H1 (cell line): ENCODE data around the gene MAGI3. TPM values are rescaled to one million over a fixed set of nuclear protein-coding genes. Genes with fewer than 3 reads are reported as not detected.

ENCODE experiments used
- CTCF ChIA-PET: fragments of 300-600 bp; sonication (Branson Sonifier 250); formaldehyde crosslinking; loops from one replicate; lab custom pipeline; 2021; ENCODE audit not compliant: partially characterized antibody; lab: Charles Lee
- POLR2A ChIA-PET: fragments of 300-600 bp; sonication (Branson Sonifier 250); formaldehyde crosslinking; loops from one replicate; lab custom pipeline; 2021; ENCODE audit warnings: inconsistent platforms; ENCODE audit not compliant: partially characterized antibody; lab: Charles Lee
- DNase-seq, 2 experiments: peaks; one replicate each; pipeline versions ENCODE4 v3.0.0 to v3.0.0-alpha.2; 2010 to 2022; ENCODE audit warnings: low spot score in 2 of 2, low read depth in 1 of 2, mixed read lengths in 1 of 2
- FAIRE-seq: peaks from 2 replicates; lab custom pipeline; 2011; peaks lifted over from hg19 to GRCh38; lab: Jason Lieb, UNC
- H2AFZ ChIP-seq: 2 replicates; pipeline ENCODE4 v1.8.1; 2012; ENCODE audit warnings: low read length, inconsistent platforms
- H2AK5ac ChIP-seq: 2 replicates; pipeline ENCODE4 v1.6.1; 2013; ENCODE audit warnings: low read depth, low read length
- H2BK120ac ChIP-seq: replicated peaks from 2 replicates; pipeline ENCODE3; 2013; ENCODE audit warnings: low read depth, low read length, inconsistent platforms
- H2BK12ac ChIP-seq: 2 replicates; pipeline ENCODE4 v1.6.1; 2013; ENCODE audit warnings: low read depth, low read length
- H2BK15ac ChIP-seq: 2 replicates; pipeline ENCODE4 v1.6.1; 2013; ENCODE audit warnings: low read length
- H2BK20ac ChIP-seq: 2 replicates; pipeline ENCODE4 v1.6.1; 2013; ENCODE audit warnings: low read length
- H2BK5ac ChIP-seq: 2 replicates; pipeline ENCODE4 v1.6.1; 2013; ENCODE audit warnings: low read depth, low read length
- H3K14ac ChIP-seq: 2 replicates; pipeline ENCODE4 v1.6.1; 2013; ENCODE audit warnings: inconsistent platforms; ENCODE audit not compliant: insufficient read length
- H3K18ac ChIP-seq: 2 replicates; pipeline ENCODE4 v1.6.1; 2013; ENCODE audit warnings: low read length; ENCODE audit errors: extremely low read depth
- H3K23ac ChIP-seq: 2 replicates; pipeline ENCODE4 v1.6.1; 2013; ENCODE audit warnings: inconsistent platforms; ENCODE audit not compliant: insufficient read length
- H3K23me2 ChIP-seq: 2 replicates; pipeline ENCODE4 v1.6.1; 2013; ENCODE audit warnings: low read depth, low read length
- H3K27ac ChIP-seq: 2 replicates; pipeline ENCODE4 v1.6.1; 2011; ENCODE audit warnings: low read depth, low read length, inconsistent platforms
- H3K27me3 ChIP-seq, 4 experiments: replicated peaks in 1 of 4; 1 replicate in 1 of 4; 2 replicates in 3 of 4; pipeline versions ENCODE4 v1.6.1 to v1.8.1; 2011 to 2013; ENCODE audit warnings: low read length in 3 of 4, mild to moderate bottlenecking in 3 of 4, inconsistent platforms in 2 of 4, mixed read lengths in 2 of 4, moderate library complexity in 1 of 4; ENCODE audit not compliant: control insufficient read depth in 3 of 4, insufficient read depth in 3 of 4; ENCODE audit errors: extremely low read depth in 1 of 4
- H3K36me3 ChIP-seq, 4 experiments: 2 replicates each; pipeline versions ENCODE4 v1.6.1 to v1.8.1; 2011 to 2013; ENCODE audit warnings: mild to moderate bottlenecking in 4 of 4, low read length in 3 of 4, moderate library complexity in 2 of 4, control low read depth in 1 of 4, inconsistent platforms in 1 of 4; ENCODE audit not compliant: insufficient read depth in 4 of 4, control insufficient read depth in 2 of 4
- H3K4ac ChIP-seq: replicated peaks from 2 replicates; pipeline ENCODE3; 2013; ENCODE audit warnings: low read length, low read depth, mixed read lengths, inconsistent platforms; ENCODE audit not compliant: insufficient read length
- H3K4me1 ChIP-seq, 4 experiments: replicated peaks in 1 of 4; 1 replicate in 1 of 4; 2 replicates in 3 of 4; pipeline versions ENCODE4 v1.6.1 to v1.8.1; 2011 to 2013; ENCODE audit warnings: low read length in 3 of 4, inconsistent platforms in 2 of 4, mixed read lengths in 1 of 4; ENCODE audit not compliant: insufficient read depth in 4 of 4, control insufficient read depth in 3 of 4
- H3K4me2 ChIP-seq, 2 experiments: 2 replicates each; pipeline versions ENCODE4 v1.6.1 to v1.8.1; 2011 to 2013; ENCODE audit warnings: low read depth in 2 of 2, low read length in 2 of 2, control low read depth in 1 of 2, inconsistent platforms in 1 of 2, mild to moderate bottlenecking in 1 of 2; ENCODE audit not compliant: insufficient read depth in 1 of 2
- H3K4me3 ChIP-seq, 4 experiments: fragments of 200-600, 300-600 bp in 1 of 4; sonication (generic), shearing (Covaris generic), sonication (Bioruptor Twin) in 1 of 4; 2 replicates each; pipeline versions ENCODE4 v1.5.1 to v1.8.1; 2011 to 2016; ENCODE audit warnings: low read length in 4 of 4, low read depth in 3 of 4, control low read depth in 2 of 4, inconsistent platforms in 2 of 4, mild to moderate bottlenecking in 2 of 4, mixed read lengths in 1 of 4, moderate library complexity in 1 of 4; ENCODE audit not compliant: insufficient read depth in 2 of 4; ENCODE audit errors: extremely low read depth in 1 of 4
- H3K56ac ChIP-seq: replicated peaks from 2 replicates; pipeline ENCODE3; 2013; ENCODE audit warnings: low read depth, mild to moderate bottlenecking, mixed read lengths, low read length, inconsistent platforms; ENCODE audit not compliant: insufficient read length
- H3K79me1 ChIP-seq: 2 replicates; pipeline ENCODE4 v1.6.1; 2013; ENCODE audit warnings: low read depth, low read length, control low read depth
- H3K79me2 ChIP-seq, 2 experiments: 2 replicates each; pipeline versions ENCODE4 v1.6.1 to v1.8.1; 2012 to 2013; ENCODE audit warnings: low read length in 2 of 2, mild to moderate bottlenecking in 2 of 2, inconsistent platforms in 1 of 2; ENCODE audit not compliant: insufficient read depth in 2 of 2, control insufficient read depth in 1 of 2
- H3K9ac ChIP-seq, 4 experiments: replicated peaks in 1 of 4; 1 replicate in 1 of 4; 2 replicates in 3 of 4; pipeline versions ENCODE4 v1.6.1 to v1.8.1; 2011 to 2013; ENCODE audit warnings: low read depth in 3 of 4, low read length in 3 of 4, control low read depth in 2 of 4, mild to moderate bottlenecking in 2 of 4, moderate library complexity in 2 of 4, inconsistent platforms in 1 of 4; ENCODE audit errors: extremely low read depth in 1 of 4
- H3K9me3 ChIP-seq, 2 experiments: 2 replicates each; pipeline versions ENCODE4 v1.6.1 to v1.8.1; 2012 to 2013; ENCODE audit warnings: mild to moderate bottlenecking in 2 of 2, moderate library complexity in 2 of 2, control low read depth in 1 of 2, inconsistent platforms in 1 of 2, low read depth in 1 of 2, low read length in 1 of 2, mixed read lengths in 1 of 2; ENCODE audit not compliant: insufficient read depth in 2 of 2
- H4K20me1 ChIP-seq, 2 experiments: replicated peaks in 1 of 2; 2 replicates each; pipeline versions ENCODE3 to v1.8.1; 2011 to 2013; ENCODE audit warnings: inconsistent platforms in 2 of 2, low read length in 2 of 2, mild to moderate bottlenecking in 1 of 2; ENCODE audit not compliant: insufficient read depth in 2 of 2, control insufficient read depth in 1 of 2
- H4K5ac ChIP-seq: 2 replicates; pipeline ENCODE4 v1.6.1; 2013; ENCODE audit warnings: low read length, low read depth, mixed read lengths, inconsistent platforms; ENCODE audit not compliant: insufficient read length
- H4K8ac ChIP-seq: 2 replicates; pipeline ENCODE4 v1.8.0; 2013; ENCODE audit warnings: mild to moderate bottlenecking, moderate library complexity, low read length, inconsistent platforms; ENCODE audit not compliant: insufficient read depth; ENCODE audit errors: extremely low read depth
- H4K91ac ChIP-seq: replicated peaks from 2 replicates; pipeline ENCODE3; 2013; ENCODE audit warnings: low read length, mixed read lengths, inconsistent platforms; ENCODE audit not compliant: insufficient read length
- EP300 ChIP-seq, 2 experiments: IDR thresholded peaks; 1 replicate in 1 of 2; 2 replicates in 1 of 2; pipeline ENCODE4 v1.6.1; 2011 to 2012; ENCODE audit warnings: low read depth in 2 of 2, low read length in 2 of 2, mild to moderate bottlenecking in 2 of 2, borderline replicate concordance in 1 of 2, inconsistent platforms in 1 of 2, moderate library complexity in 1 of 2
- GTF2F1 ChIP-seq: IDR thresholded peaks from 2 replicates; pipeline ENCODE4 v1.6.1; 2012; ENCODE audit warnings: low read depth, low read length, improper control_type of control experiment, borderline replicate concordance
- KDM4A ChIP-seq: IDR thresholded peaks from one replicate; pipeline ENCODE4 v1.7.1; 2012; ENCODE audit warnings: low read depth, mild to moderate bottlenecking, moderate library complexity, low read length, inconsistent platforms; ENCODE audit not compliant: severe bottlenecking
- SP4 ChIP-seq: IDR thresholded peaks from 2 replicates; pipeline ENCODE4 v1.6.1; 2012; ENCODE audit warnings: low read length, inconsistent platforms
- WGBS, 2 experiments: shearing (Covaris generic) in 1 of 2; methylation state at CpG; one replicate each; pipeline versions ENCODE4 v1.1.6 to v1.1.7; 2013 to 2015; ENCODE audit warnings: low lambda C conversion rate in 2 of 2, mixed read lengths in 2 of 2, inconsistent platforms in 1 of 2, low coverage in 1 of 2, missing lambda C conversion rate in 1 of 2; ENCODE audit not compliant: insufficient replicate concordance in 2 of 2, insufficient coverage in 1 of 2, insufficient read length in 1 of 2; ENCODE audit errors: extremely low coverage in 1 of 2, missing lambda C conversion rate in 1 of 2; 5-methylcytosine and 5-hydroxymethylcytosine counted together
- polyA plus RNA-seq, 7 experiments: library from polyadenylated mRNA; depleted of rRNA in 3 of 7; stranded (reverse) in 5 of 7; unstranded in 2 of 7; fragments of >200 nt in 5 of 7; fragments of 200-250 nt in 2 of 7; gene quantifications; 1 replicate in 5 of 7; 2 replicates in 1 of 7; 4 replicates in 1 of 7; pipeline versions ENCODE4 v1.2.1 to v1.2.3, GENCODE V29; 2011 to 2013; ENCODE audit warnings: missing spikeins in 2 of 7, mixed read lengths in 2 of 7
- total RNA-seq: library from RNA; stranded (reverse); fragmentation: NEBNext Ultra II Directional; extraction: Animal tissue kit (Norgen Biotek cat#: 25700); gene quantifications from 2 replicates; pipeline ENCODE4 v1.2.1, GENCODE V29; 2021

MAGI3 gene
- total and polyA plus RNA-seq, 2 of the 8 experiments (the other 6 are each of a cell fraction or from before 2014, with no cell fraction given) = 2.3 to 7.8 TPM

- no peak overlapping the region for H2BK120ac ChIP-seq
- H3K56ac ChIP-seq = no peak overlapping the region
- TF ChIP-seq EP300 (IDR thresholded peaks at IDR 0.05; ENCODE audit: borderline replicate concordance in 1 of 2, low read depth in 2 of 2, low read length in 2 of 2) = no peak
- no peak for TF ChIP-seq GTF2F1
- TF ChIP-seq KDM4A = no peak
- no peak for TF ChIP-seq SP4
- TF ChIP-seq, all 59 proteins: peak for 0
- Histone ChIP-seq H4K91ac (no peak overlapping the region), H3K27ac (no peak overlapping the region), H3K23ac (no peak overlapping the region), H3K4me3 (no peak overlapping the region), H2AK5ac (no peak overlapping the region), H3K23me2 (no peaks in the 10 kb centered on the region), H4K8ac (no peak overlapping the region), H3K18ac (no peak overlapping the region), H3K36me3 (no peaks in the 10 kb centered on the region), H2BK12ac (no peak overlapping the region), H3K14ac (no peak overlapping the region), H3K79me1 (no peaks in the 10 kb centered on the region), H2BK15ac (no peak overlapping the region), H2BK20ac (no peak overlapping the region), H3K27me3 (no peaks in the 10 kb centered on the region), H3K4me2 (no peak overlapping the region), H4K20me1 (no peaks in the 10 kb centered on the region), H3K79me2 (no peaks in the 10 kb centered on the region), H2BK5ac (no peak overlapping the region), H3K9me3 (no peaks in the 10 kb centered on the region), H2AFZ (no peak overlapping the region), H3K4ac (no peak overlapping the region), H3K9ac (no peak overlapping the region), H3K4me1 (no peaks in the 10 kb centered on the region), H4K5ac (no peak overlapping the region)
- ChIA-PET POLR2A (no interaction called here), CTCF (no interaction called here)
- no peak for DNase-seq
- no peak for FAIRE-seq
- 77% methylated on average over 2 of the region's 2 CpGs; no CpG with 5 or more reads in 1 of the 2 experiments for whole genome bisulfite sequencing, 2 experiments
Measured at GRCh38 chr1:113353580-113353979, 36.7 kb upstream of the MAGI3 start.
